Suprapubic skin (tissue), 4 donors: ENCODE results near the gene AKAP8L. TPM values are rescaled to one million over a fixed set of nuclear protein-coding genes. Genes with fewer than 3 reads are reported as not detected.

ENCODE experiments used
- DNase-seq, 2 donors: peaks; one replicate each; pipeline ENCODE4 v3.0.0-alpha.2; 2019; ENCODE audit warnings: low spot score in 2 of 2
- H3K27ac ChIP-seq: fragments of 200-600 bp; sonication (generic); one replicate; pipeline ENCODE4 v1.5.1; 2019
- H3K27me3 ChIP-seq: fragments of 200-600 bp; sonication (generic); one replicate; pipeline ENCODE4 v1.5.1; 2019
- H3K36me3 ChIP-seq: fragments of 200-600 bp; sonication (generic); one replicate; pipeline ENCODE4 v1.5.1; 2019
- H3K4me1 ChIP-seq: fragments of 200-600 bp; sonication (generic); one replicate; pipeline ENCODE4 v1.5.1; 2019
- H3K4me3 ChIP-seq: fragments of 200-600 bp; sonication (generic); one replicate; pipeline ENCODE4 v1.5.1; 2019; ENCODE audit warnings: mild to moderate bottlenecking
- H3K9me3 ChIP-seq: fragments of 200-600 bp; sonication (generic); one replicate; pipeline ENCODE4 v1.5.1; 2019
- CTCF ChIP-seq, 2 donors: fragments of 200-600 bp in 1 of 2; fragments of 450-650 bp in 1 of 2; sonication (generic) in 1 of 2; IDR thresholded peaks; one replicate each; pipeline ENCODE4 v1.5.1; 2016 to 2019; ENCODE audit warnings: antibody characterized with exemption in 2 of 2, mild to moderate bottlenecking in 1 of 2, moderate library complexity in 1 of 2
- EP300 ChIP-seq: sonication (generic); formaldehyde crosslinking; IDR thresholded peaks from one replicate; pipeline ENCODE4 v1.6.1; 2017; ENCODE audit warnings: antibody characterized with exemption
- POLR2A ChIP-seq, 2 donors: fragments of 450-650 bp; IDR thresholded peaks; one replicate each; pipeline ENCODE4 v1.6.1; 2017; ENCODE audit warnings: antibody characterized with exemption in 2 of 2, mild to moderate bottlenecking in 2 of 2, moderate library complexity in 2 of 2
- POLR2AphosphoS5 ChIP-seq, 3 donors: sonication (generic); formaldehyde crosslinking; IDR thresholded peaks; one replicate each; pipeline ENCODE4 v1.6.1; 2017; ENCODE audit warnings: antibody characterized with exemption in 3 of 3
- WGBS: methylation state at CpG from one replicate; pipeline ENCODE4 v1.1.5; 2018; 5-methylcytosine and 5-hydroxymethylcytosine counted together
- total RNA-seq, 4 donors: library from RNA; depleted of rRNA; stranded (reverse); fragments of >200 nt; gene quantifications; one replicate each; pipeline ENCODE4 v1.1.0, GENCODE V29; 2016

AKAP8L gene
- total RNA-seq, 4 donors from 2014 or later, result 97.5 to 259 (median 118) TPM

- H3K4me1 ChIP-seq, result peaks cover 5% of the 10 kb centered on the region
- H3K27ac ChIP-seq, result no peak overlapping the region
- TF ChIP-seq POLR2A (IDR thresholded peaks at IDR 0.05) (no peak), EP300 (no peak), POLR2AphosphoS5 (IDR thresholded peaks at IDR 0.05) (no peak), CTCF (IDR thresholded peaks at IDR 0.05) (no peak)
- WGBS, result 47% methylated on average over 21 of the region's 25 CpGs
- H3K36me3 ChIP-seq, result no peaks in the 10 kb centered on the region
- H3K27me3 ChIP-seq, result peaks cover 21% of the 10 kb centered on the region
- DNase-seq, result peak in 1 of 2 donors; percentile 63
- H3K4me3 ChIP-seq, result peak overlapping the region; percentile 45
- H3K9me3 ChIP-seq, result no peaks in the 10 kb centered on the region
Observed at GRCh38 chr19:15463861-15464371, 45.1 kb upstream of the AKAP8L start.

GRCh38 chr19:15461694-15462093, 42.9 kb upstream of the AKAP8L start:
- H3K9me3 ChIP-seq, result no peaks in the 10 kb centered on the region
- TF ChIP-seq POLR2A (IDR thresholded peaks at IDR 0.05) (no peak), CTCF (IDR thresholded peaks at IDR 0.05) (no peak), EP300 (no peak), POLR2AphosphoS5 (IDR thresholded peaks at IDR 0.05) (no peak)
- H3K27me3 ChIP-seq, result peaks cover 26% of the 10 kb centered on the region
- H3K4me3 ChIP-seq, result no peak overlapping the region
- no peak overlapping the region for H3K27ac ChIP-seq
- no peaks in the 10 kb centered on the region for H3K36me3 ChIP-seq
- peaks cover 19% of the 10 kb centered on the region for H3K4me1 ChIP-seq
- 73% methylated on average over 2 of the region's 2 CpGs for WGBS
- DNase-seq, result no peak

- H3K27me3 ChIP-seq, result peaks cover 30% of the 10 kb centered on the region
Observed at GRCh38 chr19:15457701-15458484, 39.1 kb upstream of the AKAP8L start.

GRCh38 chr19:15456871-15457700, 38.3 kb upstream of the AKAP8L start:
- Histone ChIP-seq H3K36me3 (no peaks in the 10 kb centered on the region), H3K4me3 (peak overlapping the region; percentile 43), H3K4me1 (peaks cover 31% of the 10 kb centered on the region), H3K27ac (no peak overlapping the region), H3K9me3 (no peaks in the 10 kb centered on the region), H3K27me3 (peaks cover 30% of the 10 kb centered on the region)
- 16% methylated on average over 21 of the region's 86 CpGs for WGBS
- TF ChIP-seq POLR2AphosphoS5 (IDR thresholded peaks at IDR 0.05) (no peak), POLR2A (IDR thresholded peaks at IDR 0.05) (no peak), EP300 (no peak), CTCF (IDR thresholded peaks at IDR 0.05) (no peak)
- peak in 1 of 2 donors; percentile 65 for DNase-seq

More at GRCh38 chr19:15457701-15458484, 39.1 kb upstream of the AKAP8L start:
- peak overlapping the region; percentile 43 for H3K4me3 ChIP-seq
- H3K27ac ChIP-seq, result no peak overlapping the region
- 19% methylated on average over 41 of the region's 54 CpGs for WGBS
- no peaks in the 10 kb centered on the region for H3K9me3 ChIP-seq
- peak in 1 of 2 donors; percentile 55 for DNase-seq
- peaks cover 24% of the 10 kb centered on the region for H3K4me1 ChIP-seq
- H3K36me3 ChIP-seq, result no peaks in the 10 kb centered on the region
- no peak for TF ChIP-seq CTCF (IDR thresholded peaks at IDR 0.05)
- no peak for TF ChIP-seq EP300
- TF ChIP-seq POLR2AphosphoS5 (IDR thresholded peaks at IDR 0.05), result no peak
- no peak for TF ChIP-seq POLR2A (IDR thresholded peaks at IDR 0.05)
